Measurements from ENCODE around the gene HSD17B12.

The HSD17B12 gene

GRCh38 chr11:43738600-43739409, 58.3 kb downstream of the HSD17B12 start:
- Histone ChIP-seq H2AFZ (ENCODE audit: low read length) (no peak overlapping the region), H4K20me1 (ENCODE audit: insufficient read depth, low read length) (no peaks in the 10 kb centered on the region)

DNA sequence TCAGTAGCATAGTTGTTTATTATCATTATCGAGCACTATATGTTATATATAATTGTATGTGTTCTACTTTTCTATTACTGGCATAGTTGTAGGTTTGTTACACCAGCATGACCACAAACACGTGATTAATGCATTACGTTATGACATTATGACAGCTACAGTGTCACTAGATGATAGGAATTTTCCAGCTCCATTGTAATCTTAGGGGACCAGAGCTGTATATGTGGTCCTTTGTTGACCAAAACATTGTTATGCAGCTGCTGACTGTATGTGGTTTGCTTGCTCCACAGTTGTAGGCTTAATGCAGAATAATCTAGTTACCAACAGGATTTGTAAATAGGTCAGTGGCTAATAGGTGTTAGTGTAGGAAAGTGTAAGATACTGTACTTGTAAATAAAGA, 66.1 kb downstream of the HSD17B12 start:
- H3K36me3 ChIP-seq (ENCODE audit: insufficient read depth, low read length), result peaks cover 18% of the 10 kb centered on the region
- no peak overlapping the region for H3K4me3 ChIP-seq (ENCODE audit: low read depth, low read length, poor library complexity, severe bottlenecking)
- H4K20me1 ChIP-seq (ENCODE audit: insufficient read depth, low read length), result no peaks in the 10 kb centered on the region
- no peak overlapping the region for H3K27ac ChIP-seq (ENCODE audit: low read depth, low read length, poor library complexity, severe bottlenecking)
- no peak overlapping the region for H3K9ac ChIP-seq (ENCODE audit: low read length)
- no peak overlapping the region for H2AFZ ChIP-seq (ENCODE audit: low read length)
- 0 out of 2 replicates have a peak, but pooled peaks cover 3% of the 10 kb centered on the region for H3K79me2 ChIP-seq (ENCODE audit: insufficient read depth, low read length)
- H3K9me3 ChIP-seq (ENCODE audit: low read length), result peaks cover 3% of the 10 kb centered on the region; the same call in 1 of the 2 replicates
- H3F3A ChIP-seq (ENCODE audit: insufficient read depth, low read length), result no peaks in the 10 kb centered on the region
- TF ChIP-seq CTCF (IDR thresholded peaks at IDR 0.05; ENCODE audit: low read length) (no peak), EZH2 (IDR thresholded peaks at IDR 0.05; ENCODE audit: borderline replicate concordance, low read length) (no peak)
- no peaks in the 10 kb centered on the region for H3K27me3 ChIP-seq (ENCODE audit: insufficient read depth, low read length)
- no peaks in the 10 kb centered on the region for H3K9me2 ChIP-seq (ENCODE audit: low read depth, low read length)
- H3K4me2 ChIP-seq (ENCODE audit: low read length), result no peak overlapping the region
- H3K4me1 ChIP-seq (ENCODE audit: insufficient read depth, low read length, severe bottlenecking), result no peaks in the 10 kb centered on the region

More at GRCh38 chr11:43738600-43739409, 58.3 kb downstream of the HSD17B12 start:
- Histone ChIP-seq H3K9me2 (ENCODE audit: low read depth, low read length) (no peaks in the 10 kb centered on the region), H3K27ac (ENCODE audit: low read depth, low read length, poor library complexity, severe bottlenecking) (no peak overlapping the region), H3K4me3 (ENCODE audit: low read depth, low read length, poor library complexity, severe bottlenecking) (no peak overlapping the region), H3K27me3 (ENCODE audit: insufficient read depth, low read length) (no peaks in the 10 kb centered on the region), H3K4me2 (ENCODE audit: low read length) (no peak overlapping the region), H3K36me3 (ENCODE audit: insufficient read depth, low read length) (peaks cover 25% of the 10 kb centered on the region), H3K9ac (ENCODE audit: low read length) (no peak overlapping the region), H3K79me2 (ENCODE audit: insufficient read depth, low read length) (peaks cover 12% of the 10 kb centered on the region; the same call in 1 of the 2 replicates), H3K4me1 (ENCODE audit: insufficient read depth, low read length, severe bottlenecking) (peaks cover 30% of the 10 kb centered on the region), H3F3A (ENCODE audit: insufficient read depth, low read length) (no peaks in the 10 kb centered on the region), H3K9me3 (ENCODE audit: low read length) (peaks cover 1% of the 10 kb centered on the region; the same call in 1 of the 2 replicates)
- TF ChIP-seq CTCF (IDR thresholded peaks at IDR 0.05; ENCODE audit: low read length), result no peak
- TF ChIP-seq EZH2 (IDR thresholded peaks at IDR 0.05; ENCODE audit: borderline replicate concordance, low read length), result no peak

DNA sequence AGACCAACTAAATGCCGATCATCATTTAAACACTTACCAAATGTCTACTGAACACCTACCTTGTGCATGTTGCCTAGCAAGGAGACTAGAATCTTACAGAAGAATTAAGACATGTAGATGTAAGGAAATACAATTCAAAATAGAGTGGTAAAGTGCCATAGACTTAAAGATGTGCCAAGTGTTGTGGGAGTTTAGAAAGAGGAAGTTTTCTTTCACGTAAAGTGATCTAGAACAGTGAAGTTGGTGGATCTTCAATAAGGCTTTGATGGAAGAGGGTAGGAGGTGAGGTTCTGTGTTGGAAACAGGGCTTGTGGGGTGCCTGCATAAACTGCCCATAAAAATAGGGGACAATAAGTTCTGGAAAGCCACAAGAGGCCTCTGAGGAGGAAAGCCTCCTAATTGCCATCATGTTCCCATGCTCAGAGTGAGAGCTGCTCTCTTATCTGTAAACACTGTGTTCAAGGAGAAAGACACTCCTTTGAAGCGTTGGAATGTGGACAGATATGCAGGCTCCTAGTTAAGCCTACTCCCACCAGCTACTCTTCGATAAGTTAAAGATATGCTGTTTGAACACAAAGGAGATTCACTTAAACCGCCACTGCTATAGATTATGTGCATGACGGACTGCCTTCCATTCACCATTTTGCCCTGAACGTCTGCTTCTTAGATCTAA, 66.7 kb downstream of the HSD17B12 start:
- H3K9ac ChIP-seq (ENCODE audit: low read length), result no peak overlapping the region
- H3K9me2 ChIP-seq (ENCODE audit: low read depth, low read length), result no peaks in the 10 kb centered on the region
- H2AFZ ChIP-seq (ENCODE audit: low read length), result no peak overlapping the region
- no peaks in the 10 kb centered on the region for H3F3A ChIP-seq (ENCODE audit: insufficient read depth, low read length)
- no peaks in the 10 kb centered on the region for H3K27me3 ChIP-seq (ENCODE audit: insufficient read depth, low read length)
- peaks cover 18% of the 10 kb centered on the region for H3K36me3 ChIP-seq (ENCODE audit: insufficient read depth, low read length)
- no peaks in the 10 kb centered on the region for H4K20me1 ChIP-seq (ENCODE audit: insufficient read depth, low read length)
- no peak overlapping the region for H3K4me3 ChIP-seq (ENCODE audit: low read depth, low read length, poor library complexity, severe bottlenecking)
- peaks cover 3% of the 10 kb centered on the region; the same call in 1 of the 2 replicates for H3K9me3 ChIP-seq (ENCODE audit: low read length)
- H3K4me2 ChIP-seq (ENCODE audit: low read length), result no peak overlapping the region
- H3K79me2 ChIP-seq (ENCODE audit: insufficient read depth, low read length), result 0 out of 2 replicates have a peak, but pooled peaks cover 3% of the 10 kb centered on the region
- no peak overlapping the region for H3K27ac ChIP-seq (ENCODE audit: low read depth, low read length, poor library complexity, severe bottlenecking)
- H3K4me1 ChIP-seq (ENCODE audit: insufficient read depth, low read length, severe bottlenecking), result no peaks in the 10 kb centered on the region
- no peak for TF ChIP-seq CTCF (IDR thresholded peaks at IDR 0.05; ENCODE audit: low read length)

Measured in OCI-LY1 (cell line).